Measurements from ENCODE around the gene NEXN. TPM values are rescaled to one million over a fixed set of nuclear protein-coding genes. Genes with fewer than 3 reads are reported as not detected.

The NEXN gene
- total and polyA plus RNA-seq, 10 donors, result 3.4 to 9.9 (median 6.1) TPM

- Histone ChIP-seq H3K36me3 (peaks cover 0 to 54% (median 27%) of the 10 kb centered on the region in 6 donors), H3K4me1 (no peaks in the 10 kb centered on the region), H3K27me3 (replicated peaks in 1 of 7) (no peaks in the 10 kb centered on the region), H3K9me3 (peaks cover 0 to 3% (median 0%) of the 10 kb centered on the region in 8 donors), H3K4me3 (no peak overlapping the region), H3K27ac (no peak overlapping the region)
- 82 to 94% (median 90%) methylated on average over 4 of the region's 4 CpGs for WGBS, 5 donors
- intact Hi-C loops (cut with DNase I; ENCODE audit: low total_unique reads), result no loop called here
- DNase-seq, result no peak
- TF ChIP-seq CTCF (IDR thresholded peaks at IDR 0.05 in 8 of 11, conservative IDR thresholded peaks at IDR 0.05 in 3 of 11), result no peak
- TF ChIP-seq POLR2AphosphoS5 (IDR thresholded peaks at IDR 0.05), result no peak
- no peak for TF ChIP-seq POLR2A (IDR thresholded peaks at IDR 0.05)
These were observed 52.6 kb downstream of the NEXN start for GRCh38 chr1:77940921-77941570.

GRCh38 chr1:77942400-77943140 is 54.1 kb downstream of the NEXN start:
- Histone ChIP-seq H3K9me3 (peaks cover 0 to 3% (median 0%) of the 10 kb centered on the region in 8 donors), H3K4me3 (no peak overlapping the region), H3K4me1 (peaks cover 0 to 4% (median 0%) of the 10 kb centered on the region in 6 donors), H3K27ac (no peak overlapping the region), H3K27me3 (replicated peaks in 1 of 7) (no peaks in the 10 kb centered on the region), H3K36me3 (peaks cover 0 to 69% (median 38%) of the 10 kb centered on the region in 6 donors)
- no peak for TF ChIP-seq POLR2A (IDR thresholded peaks at IDR 0.05)
- TF ChIP-seq CTCF (IDR thresholded peaks at IDR 0.05 in 8 of 11, conservative IDR thresholded peaks at IDR 0.05 in 3 of 11), result no peak
- TF ChIP-seq POLR2AphosphoS5 (IDR thresholded peaks at IDR 0.05), result no peak
- DNase-seq, result no peak
- intact Hi-C loops (cut with DNase I; ENCODE audit: low total_unique reads), result no loop called here
- WGBS, 5 donors, result 95 to 99% (median 96%) methylated on average over 4 of the region's 4 CpGs

- 93 to 99% (median 95%) methylated on average over 2 of the region's 2 CpGs for WGBS, 5 donors
- TF ChIP-seq POLR2AphosphoS5 (IDR thresholded peaks at IDR 0.05), result no peak
- TF ChIP-seq POLR2A (IDR thresholded peaks at IDR 0.05), result no peak
- no peak for TF ChIP-seq CTCF (IDR thresholded peaks at IDR 0.05 in 8 of 11, conservative IDR thresholded peaks at IDR 0.05 in 3 of 11)
- H3K9me3 ChIP-seq, result no peaks in the 10 kb centered on the region
- intact Hi-C loops (cut with DNase I; ENCODE audit: low total_unique reads), result no loop called here
- no peak for DNase-seq
- no peak overlapping the region for H3K27ac ChIP-seq
- peaks cover 0 to 32% (median 20%) of the 10 kb centered on the region in 6 donors for H3K4me1 ChIP-seq
- no peaks in the 10 kb centered on the region for H3K27me3 ChIP-seq (replicated peaks in 1 of 7)
- no peak overlapping the region for H3K4me3 ChIP-seq
- peaks cover 0 to 97% (median 47%) of the 10 kb centered on the region in 6 donors for H3K36me3 ChIP-seq
These were observed 56.9 kb downstream of the NEXN start for GRCh38 chr1:77945345-77945744.

- no peak for DNase-seq
- peaks cover 12 to 57% (median 38%) of the 10 kb centered on the region in 6 donors for H3K4me1 ChIP-seq
- intact Hi-C loops (cut with DNase I; ENCODE audit: low total_unique reads), result no loop called here
- no peak overlapping the region for H3K27ac ChIP-seq
- WGBS, 5 donors, result 46 to 58% (median 50%) methylated on average over 2 of the region's 2 CpGs
- no peak overlapping the region for H3K4me3 ChIP-seq
- no peaks in the 10 kb centered on the region for H3K27me3 ChIP-seq (replicated peaks in 1 of 7)
- TF ChIP-seq POLR2A (IDR thresholded peaks at IDR 0.05) (no peak), POLR2AphosphoS5 (IDR thresholded peaks at IDR 0.05) (peak in 1 of 3 donors; percentile 7), CTCF (IDR thresholded peaks at IDR 0.05 in 8 of 11, conservative IDR thresholded peaks at IDR 0.05 in 3 of 11) (no peak)
- H3K36me3 ChIP-seq, result peaks cover 0 to 100% (median 58%) of the 10 kb centered on the region in 6 donors
- no peaks in the 10 kb centered on the region for H3K9me3 ChIP-seq
These were observed 60.5 kb downstream of the NEXN start for GRCh38 chr1:77948841-77949424.
